BE2C (cell line): Measurements from ENCODE around the gene TAF8.

ENCODE experiments used
- DNase-seq: peaks from one replicate; pipeline ENCODE4 v3.0.0-alpha.2; 2020
- H3K27me3 ChIP-seq: fragments of 250-450 bp; sonication (Bioruptor Pico); 2 replicates; pipeline ENCODE4 v1.5.1; 2020; ENCODE audit warnings: mild to moderate bottlenecking
- H3K36me3 ChIP-seq: fragments of 250-450 bp; sonication (Bioruptor Pico); 2 replicates; pipeline ENCODE4 v1.5.1; 2020; ENCODE audit warnings: mild to moderate bottlenecking
- H3K4me1 ChIP-seq: fragments of 250-450 bp; sonication (Bioruptor Pico); 2 replicates; pipeline ENCODE4 v1.5.1; 2020
- H3K4me3 ChIP-seq: 2 replicates; pipeline ENCODE4 v1.5.1; 2011; ENCODE audit warnings: low read depth, low read length
- H3K9me3 ChIP-seq: fragments of 250-450 bp; sonication (Bioruptor Pico); 2 replicates; pipeline ENCODE4 v1.5.1; 2020
- TF ChIP-seq, protein P1 (sequence below): IDR thresholded peaks from 2 replicates; pipeline ENCODE4 v1.5.1; 2012; ENCODE audit warnings: mild to moderate bottlenecking, low read depth, low read length

The TAF8 gene

DNA sequence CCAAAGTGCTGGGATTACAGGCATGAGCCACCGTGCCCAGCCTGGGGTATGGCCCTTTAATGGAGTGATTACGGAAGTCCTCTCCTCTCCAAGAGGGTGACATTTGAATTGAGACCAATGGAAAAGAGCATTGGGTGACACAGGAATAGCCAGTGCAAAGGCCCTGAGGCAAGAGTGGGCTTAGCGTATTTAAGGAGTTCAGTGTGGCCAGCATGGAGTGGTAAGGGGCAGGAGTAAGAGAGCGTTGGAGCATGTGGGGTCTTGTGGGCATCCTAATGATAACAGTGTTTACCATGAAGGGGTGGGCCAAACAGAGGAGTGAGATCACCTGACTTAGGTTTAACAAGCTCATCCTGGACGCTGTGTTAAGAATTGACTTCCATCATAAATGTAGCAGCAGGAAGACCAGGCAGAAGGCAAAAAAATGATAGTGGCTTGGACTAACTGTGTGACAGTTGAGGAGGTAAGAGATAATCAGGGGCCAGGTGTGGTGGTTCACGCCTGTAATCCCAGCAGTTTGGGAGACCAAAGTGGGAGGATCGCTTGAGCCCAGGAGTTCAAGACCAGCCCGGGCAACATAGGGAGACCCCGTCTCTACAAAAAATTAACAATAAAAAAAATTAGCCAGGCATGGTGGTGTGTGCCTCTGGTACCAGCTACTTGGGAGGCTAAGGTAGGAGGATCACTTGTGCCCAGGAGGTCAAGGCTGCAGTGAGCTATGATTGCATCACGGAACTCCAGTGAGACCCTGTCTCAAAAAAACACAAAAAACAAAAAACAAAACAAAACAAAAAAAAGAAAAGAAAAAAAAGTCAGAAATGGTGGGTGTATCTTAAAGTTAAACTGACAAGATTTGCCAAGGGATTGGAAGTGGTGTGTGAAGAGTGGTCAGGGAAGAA, 40.7 kb downstream of the TAF8 start:
- TF ChIP-seq, protein P1, sequence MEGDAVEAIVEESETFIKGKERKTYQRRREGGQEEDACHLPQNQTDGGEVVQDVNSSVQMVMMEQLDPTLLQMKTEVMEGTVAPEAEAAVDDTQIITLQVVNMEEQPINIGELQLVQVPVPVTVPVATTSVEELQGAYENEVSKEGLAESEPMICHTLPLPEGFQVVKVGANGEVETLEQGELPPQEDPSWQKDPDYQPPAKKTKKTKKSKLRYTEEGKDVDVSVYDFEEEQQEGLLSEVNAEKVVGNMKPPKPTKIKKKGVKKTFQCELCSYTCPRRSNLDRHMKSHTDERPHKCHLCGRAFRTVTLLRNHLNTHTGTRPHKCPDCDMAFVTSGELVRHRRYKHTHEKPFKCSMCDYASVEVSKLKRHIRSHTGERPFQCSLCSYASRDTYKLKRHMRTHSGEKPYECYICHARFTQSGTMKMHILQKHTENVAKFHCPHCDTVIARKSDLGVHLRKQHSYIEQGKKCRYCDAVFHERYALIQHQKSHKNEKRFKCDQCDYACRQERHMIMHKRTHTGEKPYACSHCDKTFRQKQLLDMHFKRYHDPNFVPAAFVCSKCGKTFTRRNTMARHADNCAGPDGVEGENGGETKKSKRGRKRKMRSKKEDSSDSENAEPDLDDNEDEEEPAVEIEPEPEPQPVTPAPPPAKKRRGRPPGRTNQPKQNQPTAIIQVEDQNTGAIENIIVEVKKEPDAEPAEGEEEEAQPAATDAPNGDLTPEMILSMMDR, result no peak
- DNase-seq, result no peak
- H3K4me1 ChIP-seq, result no peaks in the 10 kb centered on the region
- H3K27me3 ChIP-seq, result no peaks in the 10 kb centered on the region
- H3K9me3 ChIP-seq, result no peaks in the 10 kb centered on the region
- no peak overlapping the region for H3K4me3 ChIP-seq
- no peaks in the 10 kb centered on the region for H3K36me3 ChIP-seq

DNA sequence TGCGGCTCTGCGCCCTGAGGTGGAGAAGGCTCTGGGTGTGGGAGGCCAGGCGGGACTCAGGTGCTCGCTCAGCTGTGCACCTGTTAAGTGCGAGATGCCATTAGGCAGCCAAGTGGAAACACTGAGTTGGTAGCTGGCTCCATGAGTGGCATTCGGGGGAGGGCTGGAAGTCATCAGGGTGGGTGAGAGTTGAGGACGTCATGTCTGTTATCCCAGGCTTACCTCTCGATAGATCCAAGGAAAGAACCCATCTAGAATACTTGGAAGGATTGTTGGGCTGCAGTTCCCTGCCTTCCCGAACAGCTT, 41.3 kb downstream of the TAF8 start:
- no peaks in the 10 kb centered on the region for H3K4me1 ChIP-seq
- DNase-seq, result no peak

DNA sequence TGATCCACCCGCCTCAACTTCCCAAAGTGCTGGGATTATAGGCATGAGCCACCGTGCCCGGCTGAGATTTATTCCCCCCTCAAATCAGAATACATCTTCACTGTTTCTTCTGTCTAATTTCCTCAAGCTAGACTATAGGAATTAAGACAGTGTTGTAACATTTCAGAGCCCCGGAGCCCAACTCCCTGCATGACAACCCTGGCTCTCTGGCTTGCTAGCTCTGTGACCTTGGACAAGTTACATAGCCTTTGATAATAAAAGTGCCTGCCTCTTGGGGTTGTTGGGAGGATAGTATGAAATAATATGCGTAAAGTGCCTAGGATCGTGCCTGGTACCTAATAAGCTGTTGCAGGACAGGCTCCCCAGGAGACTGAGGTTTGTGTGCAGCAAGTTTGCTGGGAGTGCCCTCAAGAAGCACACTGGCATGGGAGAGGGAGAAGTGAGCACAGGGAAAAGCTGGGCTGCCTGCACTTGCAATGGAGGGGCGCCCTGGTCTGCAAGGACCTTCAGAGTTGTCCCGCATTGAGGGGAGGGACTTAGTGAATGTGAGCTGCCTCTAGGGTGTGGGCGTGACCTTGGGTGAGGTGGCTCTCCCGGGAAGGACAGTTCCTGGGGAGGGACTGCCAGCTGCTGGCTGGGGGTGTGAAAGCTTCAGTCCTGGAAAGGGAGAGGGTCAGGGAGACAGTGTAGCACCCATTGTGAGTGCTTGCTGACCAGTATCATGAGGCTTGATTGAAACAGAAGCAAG, 43.4 kb downstream of the TAF8 start:
- DNase-seq, result no peak
- no peaks in the 10 kb centered on the region for H3K27me3 ChIP-seq
- no peaks in the 10 kb centered on the region for H3K4me1 ChIP-seq
- TF ChIP-seq, protein P1, result no peak
- no peaks in the 10 kb centered on the region for H3K36me3 ChIP-seq
- no peak overlapping the region for H3K4me3 ChIP-seq
- H3K9me3 ChIP-seq, result no peaks in the 10 kb centered on the region

More for the DNA sequence above, 41.3 kb downstream of the TAF8 start:
- no peaks in the 10 kb centered on the region for H3K9me3 ChIP-seq
- no peaks in the 10 kb centered on the region for H3K27me3 ChIP-seq
- H3K4me3 ChIP-seq, result no peak overlapping the region
- no peaks in the 10 kb centered on the region for H3K36me3 ChIP-seq
- TF ChIP-seq, protein P1, result no peak

DNA sequence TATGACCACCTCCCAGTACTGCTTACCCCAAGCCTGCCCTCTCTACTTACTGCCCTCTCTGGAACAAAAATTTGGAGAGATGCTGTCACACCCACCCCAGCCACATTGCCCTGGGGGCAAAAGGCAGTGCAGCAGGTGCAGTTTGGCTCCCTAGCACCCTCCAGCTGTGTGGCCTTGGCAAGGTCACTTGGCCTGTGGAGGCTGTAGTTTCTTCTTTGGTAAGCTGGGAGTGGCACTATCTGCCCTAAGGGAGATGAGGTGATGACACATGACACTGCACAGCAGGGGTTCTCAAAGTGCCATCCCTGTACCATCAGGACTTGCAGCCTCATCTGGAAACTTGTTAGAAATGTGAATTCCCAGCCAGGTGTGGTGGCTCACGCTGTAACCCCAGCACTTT, 44.8 kb downstream of the TAF8 start:
- Histone ChIP-seq H3K27me3 (no peaks in the 10 kb centered on the region), H3K9me3 (no peaks in the 10 kb centered on the region), H3K4me3 (no peak overlapping the region), H3K36me3 (no peaks in the 10 kb centered on the region), H3K4me1 (no peaks in the 10 kb centered on the region)
- TF ChIP-seq, protein P1, result no peak
- no peak for DNase-seq

DNA sequence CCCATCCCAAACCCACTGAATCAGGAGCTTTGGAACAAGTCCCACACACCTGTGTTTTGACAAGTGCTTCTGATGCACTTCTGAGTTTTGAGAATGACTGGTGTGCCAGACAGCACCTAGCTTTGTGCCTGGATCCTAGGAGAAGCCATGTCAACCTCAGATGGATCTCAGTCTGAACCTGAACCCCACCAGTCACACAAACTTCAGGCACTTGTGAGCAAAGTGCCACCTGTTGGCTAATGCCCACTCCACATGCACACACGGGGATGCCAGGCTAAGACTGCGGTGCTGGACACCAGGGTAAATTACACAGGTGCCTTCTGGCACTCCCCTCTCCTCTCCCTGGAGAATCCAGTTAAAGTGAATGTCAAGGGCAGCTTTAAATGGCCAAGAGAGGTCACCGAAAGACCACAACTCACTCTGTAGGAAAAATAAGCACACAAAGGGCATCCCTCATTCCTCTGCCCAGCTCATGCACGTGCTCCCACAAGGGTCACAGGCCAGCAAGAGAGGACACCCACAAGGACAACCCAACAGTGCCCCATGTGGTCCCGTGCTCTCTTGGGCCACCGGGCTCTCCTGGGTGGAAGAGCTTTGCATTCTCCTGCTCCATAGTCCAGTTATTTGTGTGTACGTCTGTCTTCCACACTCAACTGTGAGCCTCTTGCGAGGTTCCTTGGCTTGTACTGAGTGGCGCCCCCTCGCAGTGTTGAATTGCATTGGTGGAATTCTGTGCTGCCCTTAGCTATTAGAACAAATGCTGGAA, 45.6 kb downstream of the TAF8 start:
- Histone ChIP-seq H3K36me3 (no peaks in the 10 kb centered on the region), H3K9me3 (no peaks in the 10 kb centered on the region), H3K4me3 (no peak overlapping the region), H3K27me3 (no peaks in the 10 kb centered on the region), H3K4me1 (no peaks in the 10 kb centered on the region)
- no peak for DNase-seq
- TF ChIP-seq, protein P1, result 0 out of 2 replicates have a peak, but pooled peaks have one; percentile 4
